Neural cell (in vitro differentiated cells): Measurements from ENCODE around the gene CDC5L. TPM values are rescaled to one million over a fixed set of nuclear protein-coding genes. Genes with fewer than 3 reads are reported as not detected.
"Not testable (repeated sequence)": the region's sequence is repeated elsewhere in the genome, so short reads cannot be mapped to it uniquely, and the experiment has no call there.

Experiments used
- H2AFZ ChIP-seq: fragments of 200-600, 300-800 bp; sonication (generic), shearing (Covaris generic); 2 replicates; pipeline ENCODE4 v1.6.0; 2014; ENCODE audit warnings: low read depth, mild to moderate bottlenecking, antibody characterized with exemption, low read length, moderate library complexity
- H3F3A ChIP-seq: fragments of 200-600 bp; shearing (Covaris generic); 2 replicates; pipeline ENCODE4 v1.6.1; 2016; ENCODE audit warnings: mild to moderate bottlenecking, moderate library complexity, mixed read lengths, antibody characterized with exemption, low read length; ENCODE audit not compliant: insufficient read depth, poor library complexity, severe bottlenecking
- H3K27ac ChIP-seq: fragments of 200-600, 300-800 bp; sonication (generic), shearing (Covaris generic); 2 replicates; pipeline ENCODE4 v1.5.1; 2014; ENCODE audit warnings: mild to moderate bottlenecking, low read length, moderate library complexity
- H3K27me3 ChIP-seq: fragments of 300-800, 200-600 bp; sonication (generic), shearing (Covaris generic); 2 replicates; pipeline ENCODE4 v1.6.0; 2014; ENCODE audit warnings: mild to moderate bottlenecking, low read depth, low read length, moderate library complexity; ENCODE audit not compliant: insufficient read depth
- H3K36me3 ChIP-seq: fragments of 300-800, 200-600 bp; sonication (generic), shearing (Covaris generic); 2 replicates; pipeline ENCODE4 v1.5.1; 2014; ENCODE audit warnings: mild to moderate bottlenecking, antibody characterized with exemption, low read length, moderate library complexity; ENCODE audit not compliant: insufficient read depth
- H3K4me2 ChIP-seq: fragments of 300-800, 200-600 bp; sonication (generic), shearing (Covaris generic); 2 replicates; pipeline ENCODE4 v1.6.0; 2014; ENCODE audit warnings: mild to moderate bottlenecking, low read length
- H3K4me3 ChIP-seq: fragments of 300-800, 200-600 bp; sonication (generic), shearing (Covaris generic); 2 replicates; pipeline ENCODE4 v1.5.1; 2014; ENCODE audit warnings: mild to moderate bottlenecking, low read length, moderate library complexity
- H3K79me2 ChIP-seq: fragments of 200-600 bp; shearing (Covaris generic); replicated peaks from 2 replicates; pipeline ENCODE4 v1.6.0; 2014; ENCODE audit warnings: mild to moderate bottlenecking, low read length, moderate library complexity; ENCODE audit not compliant: insufficient read depth
- H3K9ac ChIP-seq: fragments of 300-800, 200-600 bp; sonication (generic), shearing (Covaris generic); 2 replicates; pipeline ENCODE4 v1.6.1; 2016; ENCODE audit warnings: mild to moderate bottlenecking, low read length, mixed read lengths
- H3K9me2 ChIP-seq: fragments of 200-600 bp; shearing (Covaris generic); 2 replicates; pipeline ENCODE4 v1.6.1; 2016; ENCODE audit warnings: mild to moderate bottlenecking, low read length, mixed read lengths; ENCODE audit not compliant: insufficient read depth
- H3K9me3 ChIP-seq: fragments of 200-600, 300-800 bp; sonication (generic), shearing (Covaris generic); 2 replicates; pipeline ENCODE4 v1.6.1; 2016; ENCODE audit warnings: mild to moderate bottlenecking, mixed run types, low read length, moderate library complexity, mixed read lengths
- H4K20me1 ChIP-seq: fragments of 200-600 bp; shearing (Covaris generic); 2 replicates; pipeline ENCODE4 v1.6.1; 2016; ENCODE audit warnings: mild to moderate bottlenecking, mixed run types; ENCODE audit not compliant: insufficient read depth
- CTCF ChIP-seq: fragments of 450-650 bp; IDR thresholded peaks from 2 replicates; pipeline ENCODE4 v1.5.1; 2014; ENCODE audit warnings: antibody characterized with exemption, mild to moderate bottlenecking, moderate library complexity; ENCODE audit not compliant: poor library complexity, severe bottlenecking
- EP300 ChIP-seq: fragments of 450-650 bp; conservative IDR thresholded peaks from 2 replicates; pipeline ENCODE4 v1.6.1; 2014; ENCODE audit warnings: antibody characterized with exemption, mild to moderate bottlenecking, moderate library complexity; ENCODE audit not compliant: poor library complexity, severe bottlenecking
- EZH2 ChIP-seq: fragments of 200-600, 300-800 bp; shearing (Covaris generic), sonication (generic); IDR thresholded peaks from 2 replicates; pipeline ENCODE4 v1.6.1; 2014; ENCODE audit warnings: antibody characterized with exemption, low read length, borderline replicate concordance, mild to moderate bottlenecking; ENCODE audit not compliant: insufficient read depth, poor library complexity, severe bottlenecking
- MXI1 ChIP-seq: fragments of 450-650 bp; conservative IDR thresholded peaks from 2 replicates; pipeline ENCODE4 v1.6.1; 2014; ENCODE audit warnings: antibody characterized with exemption, mild to moderate bottlenecking; ENCODE audit not compliant: poor library complexity, severe bottlenecking
- POLR2AphosphoS5 ChIP-seq: IDR thresholded peaks from 2 replicates; pipeline ENCODE4 v1.6.1; 2012
- RAD21 ChIP-seq: fragments of 450-650 bp; conservative IDR thresholded peaks from 2 replicates; pipeline ENCODE4 v1.6.1; 2014; ENCODE audit warnings: antibody characterized with exemption, mild to moderate bottlenecking, moderate library complexity
- SMC3 ChIP-seq: fragments of 450-650 bp; conservative IDR thresholded peaks from 2 replicates; pipeline ENCODE4 v1.6.1; 2014; ENCODE audit warnings: antibody characterized with exemption, mild to moderate bottlenecking, moderate library complexity; ENCODE audit not compliant: poor library complexity
- TAF1 ChIP-seq: IDR thresholded peaks from 2 replicates; pipeline ENCODE4 v1.6.1; 2012; ENCODE audit warnings: low read depth
- polyA plus RNA-seq: library from polyadenylated mRNA; depleted of rRNA; stranded (reverse); fragments of >200 nt; gene quantifications from 2 replicates; pipeline ENCODE4 v1.2.3, GENCODE V29; 2014
- TF ChIP-seq, protein P1 (sequence below): IDR thresholded peaks from 2 replicates; pipeline ENCODE4 v1.6.1; 2012; ENCODE audit warnings: borderline replicate concordance

The CDC5L gene
- polyA plus RNA-seq, 1 donor from 2014 or later = 28.9 TPM

DNA sequence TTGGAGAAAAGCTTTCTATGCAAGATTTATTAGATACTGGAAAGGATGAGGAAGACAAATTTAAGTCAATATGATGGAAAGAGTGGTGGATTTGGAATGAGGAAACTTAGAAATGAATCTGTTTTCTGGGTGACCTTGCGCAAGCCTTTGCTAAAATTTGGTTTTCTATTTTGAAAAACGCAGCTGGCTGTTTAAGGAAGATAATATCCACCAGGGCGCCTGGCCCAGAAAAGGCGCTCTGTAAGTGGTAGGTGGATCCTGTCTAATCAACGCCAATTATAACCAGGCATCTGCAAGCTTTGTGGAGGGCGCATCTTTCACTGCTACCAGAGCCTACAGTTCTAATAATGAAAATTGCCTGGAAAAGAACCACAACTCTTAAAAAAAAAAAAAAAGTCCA lies 45.5 kb upstream of the CDC5L start:
- H3K27me3 ChIP-seq = no peaks in the 10 kb centered on the region
- no peaks in the 10 kb centered on the region for H3F3A ChIP-seq
- no peaks in the 10 kb centered on the region for H4K20me1 ChIP-seq
- no peak overlapping the region for H2AFZ ChIP-seq
- no peaks in the 10 kb centered on the region for H3K9me3 ChIP-seq
- H3K4me3 ChIP-seq = no peak overlapping the region
- no peak overlapping the region for H3K27ac ChIP-seq
- H3K9me2 ChIP-seq = no peaks in the 10 kb centered on the region
- H3K4me2 ChIP-seq = no peak overlapping the region
- no peaks in the 10 kb centered on the region for H3K79me2 ChIP-seq
- no peaks in the 10 kb centered on the region for H3K36me3 ChIP-seq
- no peak overlapping the region for H3K9ac ChIP-seq
- TF ChIP-seq MXI1 = no peak
- no peak for TF ChIP-seq RAD21
- TF ChIP-seq, protein P1, sequence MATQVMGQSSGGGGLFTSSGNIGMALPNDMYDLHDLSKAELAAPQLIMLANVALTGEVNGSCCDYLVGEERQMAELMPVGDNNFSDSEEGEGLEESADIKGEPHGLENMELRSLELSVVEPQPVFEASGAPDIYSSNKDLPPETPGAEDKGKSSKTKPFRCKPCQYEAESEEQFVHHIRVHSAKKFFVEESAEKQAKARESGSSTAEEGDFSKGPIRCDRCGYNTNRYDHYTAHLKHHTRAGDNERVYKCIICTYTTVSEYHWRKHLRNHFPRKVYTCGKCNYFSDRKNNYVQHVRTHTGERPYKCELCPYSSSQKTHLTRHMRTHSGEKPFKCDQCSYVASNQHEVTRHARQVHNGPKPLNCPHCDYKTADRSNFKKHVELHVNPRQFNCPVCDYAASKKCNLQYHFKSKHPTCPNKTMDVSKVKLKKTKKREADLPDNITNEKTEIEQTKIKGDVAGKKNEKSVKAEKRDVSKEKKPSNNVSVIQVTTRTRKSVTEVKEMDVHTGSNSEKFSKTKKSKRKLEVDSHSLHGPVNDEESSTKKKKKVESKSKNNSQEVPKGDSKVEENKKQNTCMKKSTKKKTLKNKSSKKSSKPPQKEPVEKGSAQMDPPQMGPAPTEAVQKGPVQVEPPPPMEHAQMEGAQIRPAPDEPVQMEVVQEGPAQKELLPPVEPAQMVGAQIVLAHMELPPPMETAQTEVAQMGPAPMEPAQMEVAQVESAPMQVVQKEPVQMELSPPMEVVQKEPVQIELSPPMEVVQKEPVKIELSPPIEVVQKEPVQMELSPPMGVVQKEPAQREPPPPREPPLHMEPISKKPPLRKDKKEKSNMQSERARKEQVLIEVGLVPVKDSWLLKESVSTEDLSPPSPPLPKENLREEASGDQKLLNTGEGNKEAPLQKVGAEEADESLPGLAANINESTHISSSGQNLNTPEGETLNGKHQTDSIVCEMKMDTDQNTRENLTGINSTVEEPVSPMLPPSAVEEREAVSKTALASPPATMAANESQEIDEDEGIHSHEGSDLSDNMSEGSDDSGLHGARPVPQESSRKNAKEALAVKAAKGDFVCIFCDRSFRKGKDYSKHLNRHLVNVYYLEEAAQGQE = no peak
- TF ChIP-seq EZH2 = no peak
- no peak for TF ChIP-seq EP300
- no peak for TF ChIP-seq TAF1
- no peak for TF ChIP-seq SMC3
- no peak for TF ChIP-seq POLR2AphosphoS5
- no peak for TF ChIP-seq CTCF

DNA sequence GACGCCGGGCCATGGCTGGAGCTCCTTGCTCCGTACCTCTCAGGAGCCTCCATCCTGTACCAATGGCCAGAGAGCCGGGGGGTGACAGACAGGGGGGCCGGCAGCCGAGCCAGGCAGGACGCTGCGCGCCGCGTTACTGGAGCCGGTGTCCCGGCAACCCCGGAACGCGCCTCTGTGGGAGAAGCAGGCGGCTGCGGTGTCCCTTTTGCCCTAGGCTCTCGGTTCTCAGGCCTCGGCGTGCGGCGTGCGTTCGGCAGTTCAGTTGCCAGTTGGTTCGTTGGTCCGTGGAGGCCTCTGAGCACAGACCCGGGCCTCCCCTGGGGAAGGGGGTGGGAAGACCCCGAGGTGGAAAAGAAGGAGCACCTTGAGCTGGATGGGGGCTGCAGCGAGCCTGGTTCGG lies 45.0 kb upstream of the CDC5L start, which contains the start of gene SPATS1:
SPATS1 (plus strand) TSS at position 162 of the 400 bp plus-strand sequence. CDS start 446 bp downstream, outside the sequence.
- Histone ChIP-seq H3K9me2 (no peaks in the 10 kb centered on the region), H3F3A (no peaks in the 10 kb centered on the region), H4K20me1 (no peaks in the 10 kb centered on the region), H3K27ac (no peak within 1 kb of the TSS), H3K9me3 (no peaks in the 10 kb centered on the region), H3K4me2 (no peak within 1 kb of the TSS), H3K9ac (no peak within 1 kb of the TSS), H3K79me2 (no peaks in the 10 kb centered on the region), H2AFZ (no peak within 1 kb of the TSS), H3K27me3 (no peaks in the 10 kb centered on the region), H3K36me3 (no peaks in the 10 kb centered on the region), H3K4me3 (no peak within 1 kb of the TSS)
- TF ChIP-seq TAF1 = no peak
- TF ChIP-seq POLR2AphosphoS5 = no peak
- TF ChIP-seq EP300 = no peak
- no peak for TF ChIP-seq SMC3
- no peak for TF ChIP-seq MXI1
- no peak for TF ChIP-seq CTCF
- TF ChIP-seq RAD21 = no peak
- TF ChIP-seq EZH2 = no peak
- TF ChIP-seq, protein P1 = no peak

- H4K20me1 ChIP-seq, H3K4me2 ChIP-seq, H3K4me3 ChIP-seq, H2AFZ ChIP-seq, H3K79me2 ChIP-seq, H3K27me3 ChIP-seq, H3F3A ChIP-seq, H3K9ac ChIP-seq, H3K36me3 ChIP-seq, H3K27ac ChIP-seq, H3K9me2 ChIP-seq, H3K9me3 ChIP-seq: not testable (repeated sequence)
Observed at GRCh38 chr6:44346818-44347217, 40.7 kb upstream of the CDC5L start.
